GM12873 (cell line): ENCODE data around the gene C19orf38.

Experiments
- CTCF ChIP-seq: IDR thresholded peaks from 2 replicates; pipeline ENCODE4 v1.5.1; 2012; ENCODE audit warnings: low read depth, mild to moderate bottlenecking, moderate library complexity, low read length, control low read depth; ENCODE audit not compliant: insufficient read depth; ENCODE audit errors: missing control alignments

C19orf38 gene

GRCh38 chr19:10846500-10847202, 1.6 kb upstream of the C19orf38 start:
- no peak for TF ChIP-seq CTCF

GRCh38 chr19:10850631-10851030, 2.4 kb downstream of the C19orf38 start:
- no peak for TF ChIP-seq CTCF

GRCh38 chr19:10852098-10852800, 4.0 kb downstream of the C19orf38 start:
- TF ChIP-seq CTCF = no peak

- no peak for TF ChIP-seq CTCF
Measured at GRCh38 chr19:10852941-10853340, 4.7 kb downstream of the C19orf38 start.

- TF ChIP-seq CTCF = no peak
Measured at GRCh38 chr19:10854350-10855089, 6.3 kb downstream of the C19orf38 start.

- TF ChIP-seq CTCF = peak; percentile 72
Measured at GRCh38 chr19:10855879-10856522, 7.8 kb downstream of the C19orf38 start.
